ENCODE data around the gene ODF2. TPM values are rescaled to one million over a fixed set of nuclear protein-coding genes. Genes with fewer than 3 reads are reported as not detected.

Gene ODF2
- total RNA-seq (2022; extraction: Qiagen RNA extraction; ENCODE audit: low read depth) = 23.3 to 29.3 TPM (median 24.9 TPM) in 5 replicates

DNA sequence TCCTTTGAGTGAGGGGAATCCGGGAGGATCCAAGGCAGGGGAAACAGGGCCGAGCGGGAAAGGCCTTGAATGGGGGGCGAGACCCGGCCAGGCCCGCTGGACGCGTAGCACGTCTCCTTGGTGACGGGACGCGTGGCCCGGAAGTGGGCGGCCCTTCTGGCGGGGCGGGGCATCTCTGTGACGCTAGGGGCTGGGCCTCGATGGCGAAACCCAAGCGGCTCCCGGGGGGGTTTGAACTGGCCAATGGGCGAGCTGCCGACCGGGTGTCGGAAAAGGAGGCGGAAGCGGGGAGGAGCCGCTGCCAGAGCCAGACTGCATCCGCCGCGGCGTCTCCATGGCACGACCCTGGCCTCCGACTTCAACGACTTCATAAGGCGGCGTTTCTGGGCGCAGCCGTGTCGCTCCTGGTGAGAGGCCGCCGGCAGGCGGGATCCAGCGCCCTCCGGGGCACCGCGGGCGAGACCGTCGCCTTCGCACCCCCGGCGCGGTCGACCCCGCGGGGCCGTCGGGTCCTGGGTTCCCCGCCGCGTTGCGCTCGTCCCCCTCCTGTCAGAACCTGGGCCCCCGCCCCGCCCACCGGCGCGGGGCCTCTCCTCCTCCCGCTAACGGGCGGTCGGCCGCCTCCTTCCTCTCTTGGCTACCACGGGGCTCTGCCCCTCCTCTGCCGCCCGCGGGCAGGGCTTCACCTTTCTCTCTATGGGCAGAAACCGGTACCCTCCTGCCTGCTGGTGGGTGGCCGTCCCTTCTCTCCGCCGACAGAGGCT, at the start of gene ODF2:
Gene ODF2 (plus strand): TSS at position 158 of the 764 bp plus-strand sequence. CDS start 86 bp downstream, at position 244.

GRCh38 chr9:128420651-128421481, 34.9 kb upstream of the ODF2 start, which contains the start of gene CERCAM:
CERCAM (plus strand) TSS chr9:128420857; CDS start chr9:128420878, 21 bp downstream.

GRCh38 chr9:128504485-128505413, 48.9 kb downstream of the ODF2 start, which contains the start of gene GLE1:
GLE1 (plus strand) TSS chr9:128504719; CDS start chr9:128504806, 87 bp downstream.

Other genes starting within 250 kb of the ODF2 start
- 37.3 to 51.1 TPM (median 46.7 TPM) in 5 replicates for gene GOLGA2, start 180.0 kb upstream of the ODF2 start, total RNA-seq (2022; extraction: Qiagen RNA extraction; ENCODE audit: low read depth)
- 42.0 to 55.1 TPM (median 43.8 TPM) in 5 replicates for gene SWI5, start 179.7 kb upstream of the ODF2 start, total RNA-seq (2022; extraction: Qiagen RNA extraction; ENCODE audit: low read depth)
- 38.1 to 56.2 TPM (median 47.7 TPM) in 5 replicates for gene TRUB2, start 133.6 kb upstream of the ODF2 start, total RNA-seq (2022; extraction: Qiagen RNA extraction; ENCODE audit: low read depth)
- 50.4 to 59.1 TPM (median 55.9 TPM) in 5 replicates for gene COQ4, start 133.2 kb upstream of the ODF2 start, total RNA-seq (2022; extraction: Qiagen RNA extraction; ENCODE audit: low read depth)
- 36.3 to 50.5 TPM (median 46.0 TPM) in 5 replicates for gene SLC27A4, start 115.5 kb upstream of the ODF2 start, total RNA-seq (2022; extraction: Qiagen RNA extraction; ENCODE audit: low read depth)
- 67.0 to 85.2 TPM (median 83.9 TPM) in 5 replicates for gene URM1, start 84.6 kb upstream of the ODF2 start, total RNA-seq (2022; extraction: Qiagen RNA extraction; ENCODE audit: low read depth)
- 32.5 to 38.6 TPM (median 34.2 TPM) in 5 replicates for gene CERCAM, start 35.1 kb upstream of the ODF2 start, total RNA-seq (2022; extraction: Qiagen RNA extraction; ENCODE audit: low read depth)
- gene GLE1, start 48.7 kb downstream of the ODF2 start, total RNA-seq (2022; extraction: Qiagen RNA extraction; ENCODE audit: low read depth) = 26.8 to 30.6 TPM (median 28.7 TPM) in 5 replicates
- 143 to 151 TPM (median 149 TPM) in 5 replicates for gene SPTAN1, start 96.6 kb downstream of the ODF2 start, total RNA-seq (2022; extraction: Qiagen RNA extraction; ENCODE audit: low read depth)
- gene DYNC2I2, start 200.8 kb downstream of the ODF2 start, total RNA-seq (2022; extraction: Qiagen RNA extraction; ENCODE audit: low read depth) = 98.2 to 144 TPM (median 134 TPM) in 5 replicates
- 403 to 440 TPM (median 413 TPM) in 5 replicates for gene SET, start 233.2 kb downstream of the ODF2 start, total RNA-seq (2022; extraction: Qiagen RNA extraction; ENCODE audit: low read depth)
- gene PKN3, start 246.5 kb downstream of the ODF2 start, total RNA-seq (2022; extraction: Qiagen RNA extraction; ENCODE audit: low read depth) = 13.4 to 17.1 TPM (median 14.7 TPM) in 5 replicates

Measured in A549 treated with GW870086 at 1 μM for 4 hours (cell line).